Fibroblast of skin of left biceps (primary cell): Measurements from ENCODE around the gene C1orf159.

ENCODE experiments used
- DNase-seq, 2 experiments: peaks; one replicate each; pipeline ENCODE4 v3.0.0-alpha.2; 2013; ENCODE audit warnings: low read depth in 2 of 2

C1orf159 gene

GRCh38 chr1:1038694-1039093 is 77.2 kb downstream of the C1orf159 start:
- no peak for DNase-seq

GRCh38 chr1:1037366-1038327 is 78.2 kb downstream of the C1orf159 start:
- DNase-seq = no peak

- DNase-seq = no peak
Measured at GRCh38 chr1:1035291-1035943, 80.5 kb downstream of the C1orf159 start.

GRCh38 chr1:1034439-1034781 is 81.5 kb downstream of the C1orf159 start:
- DNase-seq = no peak

GRCh38 chr1:1033731-1034438 is 82.0 kb downstream of the C1orf159 start:
- DNase-seq = no peak

GRCh38 chr1:1033009-1033587 is 82.8 kb downstream of the C1orf159 start:
- peak in 1 of 2 experiments; percentile 20 for DNase-seq

- DNase-seq = no peak
Measured at GRCh38 chr1:1032424-1032823, 83.5 kb downstream of the C1orf159 start.
